Lung (tissue), 12 donors: Measurements from ENCODE around the gene AGBL3. TPM values are rescaled to one million over a fixed set of nuclear protein-coding genes. Genes with fewer than 3 reads are reported as not detected.

Experiments
- ATAC-seq: fragments of 200-7000 bp; cut with Tn5 transposase; one replicate; pipeline ENCODE4 v1.9.1; 2020; ENCODE audit warnings: moderate number of reproducible peaks; ENCODE audit not compliant: insufficient read depth, low FRiP score
- DNase-seq, 3 donors: peaks; one replicate each; pipeline ENCODE4 v3.0.0-alpha.2; 2013 to 2017
- H3K27ac ChIP-seq, 2 donors: one replicate each; pipeline ENCODE4 v1.5.1; 2013; ENCODE audit warnings: mild to moderate bottlenecking in 2 of 2, moderate library complexity in 2 of 2, control low read depth in 1 of 2, inconsistent platforms in 1 of 2, low read depth in 1 of 2, low read length in 1 of 2
- H3K27me3 ChIP-seq, 3 donors: one replicate each; pipeline ENCODE4 v1.5.1; 2013; ENCODE audit warnings: low read length in 2 of 3; ENCODE audit not compliant: control insufficient read depth in 3 of 3, insufficient read depth in 3 of 3
- H3K36me3 ChIP-seq, 4 donors: one replicate each; pipeline ENCODE4 v1.5.1; 2013; ENCODE audit warnings: low read length in 4 of 4, mild to moderate bottlenecking in 1 of 4, moderate library complexity in 1 of 4; ENCODE audit not compliant: control insufficient read depth in 4 of 4, insufficient read depth in 4 of 4
- H3K4me1 ChIP-seq, 5 donors: one replicate each; pipeline ENCODE4 v1.5.1; 2013; ENCODE audit warnings: low read length in 5 of 5, mild to moderate bottlenecking in 2 of 5, moderate library complexity in 1 of 5; ENCODE audit not compliant: control insufficient read depth in 5 of 5, insufficient read depth in 5 of 5
- H3K4me3 ChIP-seq: one replicate; pipeline ENCODE4 v1.5.1; 2013; ENCODE audit warnings: mild to moderate bottlenecking, control low read depth, moderate library complexity
- H3K9ac ChIP-seq, 2 donors: one replicate each; pipeline ENCODE4 v1.5.1; 2013; ENCODE audit warnings: low read length in 2 of 2, control low read depth in 1 of 2; ENCODE audit not compliant: insufficient read depth in 1 of 2
- H3K9me3 ChIP-seq, 4 donors: one replicate each; pipeline ENCODE4 v1.5.1; 2013; ENCODE audit warnings: low read length in 3 of 4, mild to moderate bottlenecking in 1 of 4, moderate library complexity in 1 of 4; ENCODE audit not compliant: control insufficient read depth in 4 of 4, insufficient read depth in 3 of 4
- WGBS, 2 donors: extraction: QIAGEN DNeasy Blood & Tissue Kit; methylation state at CpG; one replicate each; pipeline ENCODE4 v1.1.7; 2013; 5-methylcytosine and 5-hydroxymethylcytosine counted together
- polyA plus RNA-seq, 2 donors: library from polyadenylated mRNA; stranded (reverse); fragments of 200-250 nt; gene quantifications; one replicate each; pipeline ENCODE4 v1.2.1, GENCODE V29; 2013
- total RNA-seq, 2 donors: library from RNA; depleted of rRNA in 1 of 2; stranded (reverse); fragments of >200 nt in 1 of 2; gene quantifications; one replicate each; pipeline ENCODE4 v1.2.1, GENCODE V29; 2014 to 2021
- TF ChIP-seq, protein P1 (sequence below): IDR thresholded peaks from 2 replicates; pipeline ENCODE4 v1.5.1; 2012; ENCODE audit warnings: mild to moderate bottlenecking; ENCODE audit errors: control extremely low read depth, extremely low read depth
- donor health status: control.
- donor health status: control.
- donor health status: Bipolar disorder and iron deficiency.
- donor health status: healthy.
- donor health status: DM: yes; HTN: yes; CAD: no.

AGBL3 gene
- total and polyA plus RNA-seq, 4 donors: 1.3 to 5.2 (median 2.8) TPM

DNA sequence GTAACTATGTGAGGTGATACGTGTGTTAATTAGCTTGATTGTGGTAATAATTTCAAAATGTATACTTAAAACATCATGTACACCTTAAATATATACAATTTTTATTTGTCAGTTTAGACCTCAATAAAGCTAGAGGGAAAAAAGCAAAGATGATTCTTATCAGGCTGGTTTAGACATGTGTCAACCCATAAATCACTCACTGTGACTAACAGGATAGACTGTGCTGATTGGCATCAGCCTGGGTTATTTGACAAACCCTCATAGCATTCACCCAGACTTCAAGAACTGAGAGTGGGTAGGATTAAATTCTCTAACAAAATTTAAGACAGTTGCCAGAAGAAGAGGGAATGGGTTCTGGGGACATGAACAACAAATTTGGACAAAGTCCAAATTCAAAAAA lies 87.8 kb downstream of the AGBL3 start:
- H3K9ac ChIP-seq: no peak overlapping the region
- TF ChIP-seq, protein P1, sequence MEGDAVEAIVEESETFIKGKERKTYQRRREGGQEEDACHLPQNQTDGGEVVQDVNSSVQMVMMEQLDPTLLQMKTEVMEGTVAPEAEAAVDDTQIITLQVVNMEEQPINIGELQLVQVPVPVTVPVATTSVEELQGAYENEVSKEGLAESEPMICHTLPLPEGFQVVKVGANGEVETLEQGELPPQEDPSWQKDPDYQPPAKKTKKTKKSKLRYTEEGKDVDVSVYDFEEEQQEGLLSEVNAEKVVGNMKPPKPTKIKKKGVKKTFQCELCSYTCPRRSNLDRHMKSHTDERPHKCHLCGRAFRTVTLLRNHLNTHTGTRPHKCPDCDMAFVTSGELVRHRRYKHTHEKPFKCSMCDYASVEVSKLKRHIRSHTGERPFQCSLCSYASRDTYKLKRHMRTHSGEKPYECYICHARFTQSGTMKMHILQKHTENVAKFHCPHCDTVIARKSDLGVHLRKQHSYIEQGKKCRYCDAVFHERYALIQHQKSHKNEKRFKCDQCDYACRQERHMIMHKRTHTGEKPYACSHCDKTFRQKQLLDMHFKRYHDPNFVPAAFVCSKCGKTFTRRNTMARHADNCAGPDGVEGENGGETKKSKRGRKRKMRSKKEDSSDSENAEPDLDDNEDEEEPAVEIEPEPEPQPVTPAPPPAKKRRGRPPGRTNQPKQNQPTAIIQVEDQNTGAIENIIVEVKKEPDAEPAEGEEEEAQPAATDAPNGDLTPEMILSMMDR: no peak
- no peaks in the 10 kb centered on the region for H3K27me3 ChIP-seq
- H3K4me1 ChIP-seq: peaks cover 0 to 1% (median 0%) of the 10 kb centered on the region in 5 donors
- no peaks in the 10 kb centered on the region for H3K36me3 ChIP-seq
- no peak overlapping the region for H3K27ac ChIP-seq
- H3K9me3 ChIP-seq: no peaks in the 10 kb centered on the region
- 93 to 97% methylated on average over 1 of the region's 1 CpG for whole genome bisulfite sequencing, 2 donors
- H3K4me3 ChIP-seq: no peak overlapping the region
- DNase-seq: no peak
- no peak for ATAC-seq

GRCh38 chr7:135074531-135074930 lies 88.2 kb downstream of the AGBL3 start:
- H3K4me3 ChIP-seq: no peak overlapping the region
- TF ChIP-seq, protein P1: no peak
- 0 to 98% methylated on average over 1 of the region's 1 CpG for WGBS, 2 donors
- no peak overlapping the region for H3K9ac ChIP-seq
- H3K4me1 ChIP-seq: peaks cover 0 to 1% (median 0%) of the 10 kb centered on the region in 5 donors
- H3K36me3 ChIP-seq: no peaks in the 10 kb centered on the region
- H3K27me3 ChIP-seq: no peaks in the 10 kb centered on the region
- no peaks in the 10 kb centered on the region for H3K9me3 ChIP-seq
- DNase-seq: no peak
- no peak for ATAC-seq
- H3K27ac ChIP-seq: no peak overlapping the region

GRCh38 chr7:135075716-135076115 lies 89.4 kb downstream of the AGBL3 start:
- no peaks in the 10 kb centered on the region for H3K36me3 ChIP-seq
- no peak overlapping the region for H3K27ac ChIP-seq
- H3K9ac ChIP-seq: no peak overlapping the region
- H3K27me3 ChIP-seq: no peaks in the 10 kb centered on the region
- no peaks in the 10 kb centered on the region for H3K9me3 ChIP-seq
- H3K4me1 ChIP-seq: peaks cover 0 to 1% (median 0%) of the 10 kb centered on the region in 5 donors
- TF ChIP-seq, protein P1: no peak
- no peak for ATAC-seq
- 78 to 91% methylated on average over 3 of the region's 3 CpGs for WGBS, 2 donors
- DNase-seq: no peak
- no peak overlapping the region for H3K4me3 ChIP-seq

DNA sequence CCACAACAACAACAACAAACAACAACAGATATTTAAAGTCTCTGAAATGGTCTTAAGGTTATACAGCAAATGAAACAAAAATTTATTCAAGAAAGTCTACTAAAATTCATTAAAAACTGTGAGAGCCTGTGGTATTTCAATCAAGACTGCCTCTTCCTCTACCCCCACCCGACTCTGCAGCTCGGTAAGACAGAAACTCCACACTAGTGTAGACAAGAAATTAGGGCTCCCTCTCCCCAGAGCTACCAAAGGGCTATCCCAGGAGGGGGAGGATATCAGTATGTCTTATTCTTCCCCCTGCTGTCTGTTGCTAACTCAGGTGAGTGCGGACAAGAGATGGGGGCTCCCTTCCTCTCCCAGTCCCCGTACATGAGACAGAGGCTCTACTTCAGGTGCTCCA lies 90.6 kb downstream of the AGBL3 start:
- DNase-seq (no peak), ATAC-seq (no peak)
- TF ChIP-seq, protein P1: no peak
- Histone ChIP-seq H3K9me3 (no peaks in the 10 kb centered on the region), H3K27me3 (no peaks in the 10 kb centered on the region), H3K4me1 (peaks cover 0 to 1% (median 0%) of the 10 kb centered on the region in 5 donors), H3K4me3 (no peak overlapping the region), H3K36me3 (no peaks in the 10 kb centered on the region), H3K9ac (no peak overlapping the region), H3K27ac (no peak overlapping the region)
- WGBS, 2 donors: 94 to 95% methylated on average over 4 of the region's 4 CpGs
